ENCODE measurements around the gene THBS3. TPM values are rescaled to one million over a fixed set of nuclear protein-coding genes. Genes with fewer than 3 reads are reported as not detected.

THBS3 gene
- total and polyA plus RNA-seq, 2 of the 13 experiments (the other 11 are each of a cell fraction or from before 2014, with no cell fraction given): 0.86 to 3.6 TPM

DNA sequence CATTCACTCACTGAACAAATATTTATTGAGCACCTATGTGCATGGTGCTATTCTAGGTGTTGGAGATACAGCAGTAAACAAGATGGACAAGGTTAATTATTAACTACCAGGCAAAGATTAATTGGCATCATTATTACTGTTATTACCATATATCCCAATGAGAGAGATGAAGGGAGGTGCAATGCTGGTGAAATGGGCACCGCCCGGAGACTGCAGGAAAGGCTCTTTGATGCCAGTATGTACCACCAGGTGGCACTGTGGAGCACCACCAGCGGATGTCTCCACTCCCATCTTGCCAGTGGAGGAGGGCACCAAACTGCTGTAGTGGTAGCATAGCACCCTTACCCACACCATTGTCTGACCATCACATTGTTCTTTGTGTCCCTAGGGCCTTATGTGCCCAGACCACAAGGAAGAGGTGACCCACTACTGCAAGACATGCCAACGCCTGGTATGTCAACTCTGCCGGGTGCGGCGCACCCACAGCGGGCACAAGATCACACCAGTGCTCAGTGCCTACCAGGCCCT is 31.1 kb downstream of the THBS3 start:
- POLR2A ChIA-PET: interaction anchor here (0.8 kb wide), 1 partner anchor 17 kb away, joined by 4 read pairs; no protein-coding TSS in a partner anchor
- ATAC-seq: peak; percentile 47
- Histone ChIP-seq H3K4me2 (ENCODE audit: low read depth, low read length) (peak overlapping the region; percentile 76), H3K9me3 (ENCODE audit: low read length) (no peaks in the 10 kb centered on the region), H3K4me1 (ENCODE audit: insufficient read depth, low read length) (peaks cover 51% of the 10 kb centered on the region), H3K27me3 (ENCODE audit: control insufficient read depth in 1 of 2, insufficient read depth in 2 of 2, low read length in 2 of 2) (peaks cover 1 to 4% of the 10 kb centered on the region in 2 experiments; a peak in 1 of 5 replicates), H3K27ac (ENCODE audit: extremely low read length, insufficient read depth, low read length) (no peak overlapping the region), H3K9ac (ENCODE audit: insufficient read depth, low read depth, low read length) (no peak overlapping the region), H3K79me2 (ENCODE audit: insufficient read depth, low read length) (peaks cover 10% of the 10 kb centered on the region), H3K36me3 (replicated peaks in 1 of 2; ENCODE audit: control insufficient read depth in 1 of 2, insufficient read depth in 2 of 2, low read length in 2 of 2) (no peaks in the 10 kb centered on the region), H2AFZ (ENCODE audit: low read length) (no peak overlapping the region), H3K4me3 (replicated peaks in 1 of 3; ENCODE audit: insufficient read depth in 1 of 3, low read depth in 2 of 3, low read length in 3 of 3) (no peak overlapping the region), H4K20me1 (ENCODE audit: insufficient read depth, low read length) (no peaks in the 10 kb centered on the region)
- FAIRE-seq: peak; percentile 94
- intact Hi-C loops (cut with micrococcal nuclease; ENCODE audit: unreplicated experiment) (loop anchor here (1.0 kb wide), 1 partner anchor 50 kb away; no protein-coding TSS in a partner anchor), in situ Hi-C loops (cut with HindIII; ENCODE audit: extremely low pct_ligation_motif_present, low pct_unique_long_range_greater_than_20kb) (no loop called here)
- CTCF ChIA-PET (ENCODE audit: low intra/inter-chr PET ratio, low total read pairs): interaction anchor here (1.2 to 1.4 kb wide), 2 partner anchors 17 to 50 kb away, joined by 6 to 12 read pairs; no protein-coding TSS in a partner anchor
- no TSS peak for BruUV-seq (replicated peaks)
- WGBS (ENCODE audit: low lambda C conversion rate): no CpG with 5 or more reads among the region's 8 CpGs
- DNase-seq (ENCODE audit: low spot score): peak; percentile 47
- no peak for TF ChIP-seq RFXAP (CRISPR knock-in tag; IDR thresholded peaks at IDR 0.05; ENCODE audit: borderline replicate concordance)
- TF ChIP-seq SMAD3 (CRISPR knock-in tag; IDR thresholded peaks at IDR 0.05): no peak
- TF ChIP-seq, protein P1, sequence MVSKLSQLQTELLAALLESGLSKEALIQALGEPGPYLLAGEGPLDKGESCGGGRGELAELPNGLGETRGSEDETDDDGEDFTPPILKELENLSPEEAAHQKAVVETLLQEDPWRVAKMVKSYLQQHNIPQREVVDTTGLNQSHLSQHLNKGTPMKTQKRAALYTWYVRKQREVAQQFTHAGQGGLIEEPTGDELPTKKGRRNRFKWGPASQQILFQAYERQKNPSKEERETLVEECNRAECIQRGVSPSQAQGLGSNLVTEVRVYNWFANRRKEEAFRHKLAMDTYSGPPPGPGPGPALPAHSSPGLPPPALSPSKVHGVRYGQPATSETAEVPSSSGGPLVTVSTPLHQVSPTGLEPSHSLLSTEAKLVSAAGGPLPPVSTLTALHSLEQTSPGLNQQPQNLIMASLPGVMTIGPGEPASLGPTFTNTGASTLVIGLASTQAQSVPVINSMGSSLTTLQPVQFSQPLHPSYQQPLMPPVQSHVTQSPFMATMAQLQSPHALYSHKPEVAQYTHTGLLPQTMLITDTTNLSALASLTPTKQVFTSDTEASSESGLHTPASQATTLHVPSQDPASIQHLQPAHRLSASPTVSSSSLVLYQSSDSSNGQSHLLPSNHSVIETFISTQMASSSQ (IDR thresholded peaks at IDR 0.05; ENCODE audit: low read depth): peak; percentile 58
- TF ChIP-seq, protein P1 (CRISPR knock-in tag; IDR thresholded peaks at IDR 0.05; ENCODE audit: borderline replicate concordance): no peak
- no peak for TF ChIP-seq PHF8 (CRISPR knock-in tag; IDR thresholded peaks at IDR 0.05)
- TF ChIP-seq ZNF570 (CRISPR knock-in tag; IDR thresholded peaks at IDR 0.05; ENCODE audit: borderline replicate concordance): no peak
- no peak for TF ChIP-seq SOX13 (IDR thresholded peaks at IDR 0.05)
- TF ChIP-seq SOX13 (CRISPR knock-in tag; conservative IDR thresholded peaks at IDR 0.05 in 1 of 2, IDR thresholded peaks at IDR 0.05 in 1 of 2): no peak
- TF ChIP-seq ZSCAN21 (CRISPR knock-in tag; IDR thresholded peaks at IDR 0.05; ENCODE audit: borderline replicate concordance): no peak
- TF ChIP-seq ONECUT2 (CRISPR knock-in tag; IDR thresholded peaks at IDR 0.05): no peak
- no peak for TF ChIP-seq ZMYM2 (CRISPR knock-in tag; IDR thresholded peaks at IDR 0.05)
- TF ChIP-seq, protein P2, sequence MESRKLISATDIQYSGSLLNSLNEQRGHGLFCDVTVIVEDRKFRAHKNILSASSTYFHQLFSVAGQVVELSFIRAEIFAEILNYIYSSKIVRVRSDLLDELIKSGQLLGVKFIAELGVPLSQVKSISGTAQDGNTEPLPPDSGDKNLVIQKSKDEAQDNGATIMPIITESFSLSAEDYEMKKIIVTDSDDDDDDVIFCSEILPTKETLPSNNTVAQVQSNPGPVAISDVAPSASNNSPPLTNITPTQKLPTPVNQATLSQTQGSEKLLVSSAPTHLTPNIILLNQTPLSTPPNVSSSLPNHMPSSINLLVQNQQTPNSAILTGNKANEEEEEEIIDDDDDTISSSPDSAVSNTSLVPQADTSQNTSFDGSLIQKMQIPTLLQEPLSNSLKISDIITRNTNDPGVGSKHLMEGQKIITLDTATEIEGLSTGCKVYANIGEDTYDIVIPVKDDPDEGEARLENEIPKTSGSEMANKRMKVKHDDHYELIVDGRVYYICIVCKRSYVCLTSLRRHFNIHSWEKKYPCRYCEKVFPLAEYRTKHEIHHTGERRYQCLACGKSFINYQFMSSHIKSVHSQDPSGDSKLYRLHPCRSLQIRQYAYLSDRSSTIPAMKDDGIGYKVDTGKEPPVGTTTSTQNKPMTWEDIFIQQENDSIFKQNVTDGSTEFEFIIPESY (CRISPR knock-in tag; IDR thresholded peaks at IDR 0.05): 0 out of 2 replicates have a peak, but pooled peaks have one; percentile 18
- no peak for TF ChIP-seq SRF (IDR thresholded peaks at IDR 0.05; ENCODE audit: low read depth, low read length)
- TF ChIP-seq, protein P3, sequence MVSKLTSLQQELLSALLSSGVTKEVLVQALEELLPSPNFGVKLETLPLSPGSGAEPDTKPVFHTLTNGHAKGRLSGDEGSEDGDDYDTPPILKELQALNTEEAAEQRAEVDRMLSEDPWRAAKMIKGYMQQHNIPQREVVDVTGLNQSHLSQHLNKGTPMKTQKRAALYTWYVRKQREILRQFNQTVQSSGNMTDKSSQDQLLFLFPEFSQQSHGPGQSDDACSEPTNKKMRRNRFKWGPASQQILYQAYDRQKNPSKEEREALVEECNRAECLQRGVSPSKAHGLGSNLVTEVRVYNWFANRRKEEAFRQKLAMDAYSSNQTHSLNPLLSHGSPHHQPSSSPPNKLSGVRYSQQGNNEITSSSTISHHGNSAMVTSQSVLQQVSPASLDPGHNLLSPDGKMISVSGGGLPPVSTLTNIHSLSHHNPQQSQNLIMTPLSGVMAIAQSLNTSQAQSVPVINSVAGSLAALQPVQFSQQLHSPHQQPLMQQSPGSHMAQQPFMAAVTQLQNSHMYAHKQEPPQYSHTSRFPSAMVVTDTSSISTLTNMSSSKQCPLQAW (CRISPR knock-in tag; IDR thresholded peaks at IDR 0.05): peak; percentile 34; the same call in 1 of the 2 replicates
- TF ChIP-seq ZNF251 (CRISPR knock-in tag; IDR thresholded peaks at IDR 0.05): no peak
- TF ChIP-seq ZNF468 (CRISPR knock-in tag; IDR thresholded peaks at IDR 0.05): no peak
- TF ChIP-seq ZNF720 (CRISPR knock-in tag; IDR thresholded peaks at IDR 0.05): no peak
- TF ChIP-seq TBL1XR1 (IDR thresholded peaks at IDR 0.05; ENCODE audit: borderline replicate concordance, low read length, partially characterized antibody): no peak
